Lung (tissue), 12 donors: ENCODE measurements around the gene HCN4. TPM values are rescaled to one million over a fixed set of nuclear protein-coding genes. Genes with fewer than 3 reads are reported as not detected.
A peak's percentile ranks its signal among the peaks of the same experiment; 100 is the strongest.

Source experiments
- ATAC-seq: fragments of 200-7000 bp; cut with Tn5 transposase; one replicate; pipeline ENCODE4 v1.9.1; 2020; ENCODE audit warnings: moderate number of reproducible peaks; ENCODE audit not compliant: insufficient read depth, low FRiP score
- DNase-seq, 3 donors: peaks; one replicate each; pipeline ENCODE4 v3.0.0-alpha.2; 2013 to 2017
- H3K27ac ChIP-seq, 2 donors: one replicate each; pipeline ENCODE4 v1.5.1; 2013; ENCODE audit warnings: mild to moderate bottlenecking in 2 of 2, moderate library complexity in 2 of 2, control low read depth in 1 of 2, inconsistent platforms in 1 of 2, low read depth in 1 of 2, low read length in 1 of 2
- H3K27me3 ChIP-seq, 3 donors: one replicate each; pipeline ENCODE4 v1.5.1; 2013; ENCODE audit warnings: low read length in 2 of 3; ENCODE audit not compliant: control insufficient read depth in 3 of 3, insufficient read depth in 3 of 3
- H3K36me3 ChIP-seq, 4 donors: one replicate each; pipeline ENCODE4 v1.5.1; 2013; ENCODE audit warnings: low read length in 4 of 4, mild to moderate bottlenecking in 1 of 4, moderate library complexity in 1 of 4; ENCODE audit not compliant: control insufficient read depth in 4 of 4, insufficient read depth in 4 of 4
- H3K4me1 ChIP-seq, 5 donors: one replicate each; pipeline ENCODE4 v1.5.1; 2013; ENCODE audit warnings: low read length in 5 of 5, mild to moderate bottlenecking in 2 of 5, moderate library complexity in 1 of 5; ENCODE audit not compliant: control insufficient read depth in 5 of 5, insufficient read depth in 5 of 5
- H3K4me3 ChIP-seq: one replicate; pipeline ENCODE4 v1.5.1; 2013; ENCODE audit warnings: mild to moderate bottlenecking, control low read depth, moderate library complexity
- H3K9ac ChIP-seq, 2 donors: one replicate each; pipeline ENCODE4 v1.5.1; 2013; ENCODE audit warnings: low read length in 2 of 2, control low read depth in 1 of 2; ENCODE audit not compliant: insufficient read depth in 1 of 2
- H3K9me3 ChIP-seq, 4 donors: one replicate each; pipeline ENCODE4 v1.5.1; 2013; ENCODE audit warnings: low read length in 3 of 4, mild to moderate bottlenecking in 1 of 4, moderate library complexity in 1 of 4; ENCODE audit not compliant: control insufficient read depth in 4 of 4, insufficient read depth in 3 of 4
- CTCF ChIP-seq: IDR thresholded peaks from 2 replicates; pipeline ENCODE4 v1.5.1; 2012; ENCODE audit warnings: mild to moderate bottlenecking; ENCODE audit errors: control extremely low read depth, extremely low read depth
- WGBS, 2 donors: extraction: QIAGEN DNeasy Blood & Tissue Kit; methylation state at CpG; one replicate each; pipeline ENCODE4 v1.1.7; 2013; 5-methylcytosine and 5-hydroxymethylcytosine counted together
- polyA plus RNA-seq, 2 donors: library from polyadenylated mRNA; stranded (reverse); fragments of 200-250 nt; gene quantifications; one replicate each; pipeline ENCODE4 v1.2.1, GENCODE V29; 2013
- total RNA-seq, 2 donors: library from RNA; depleted of rRNA in 1 of 2; stranded (reverse); fragments of >200 nt in 1 of 2; gene quantifications; one replicate each; pipeline ENCODE4 v1.2.1, GENCODE V29; 2014 to 2021
- donor health status: control.
- donor health status: control.
- donor health status: Bipolar disorder and iron deficiency.
- donor health status: healthy.
- donor health status: DM: yes; HTN: yes; CAD: no.

Gene HCN4
- total and polyA plus RNA-seq, 4 donors = 0.06 to 1.0 (median 0.21) TPM

GRCh38 chr15:73317651-73318462 is 50.9 kb downstream of the HCN4 start:
- no peaks in the 10 kb centered on the region for H3K36me3 ChIP-seq
- peaks cover 0 to 3% (median 0%) of the 10 kb centered on the region in 4 donors for H3K9me3 ChIP-seq
- ATAC-seq (no peak), DNase-seq (peak in 1 of 3 donors; percentile 8)
- no peak overlapping the region for H3K4me3 ChIP-seq
- WGBS, 2 donors = 76 to 80% methylated on average over 16 of the region's 16 CpGs
- H3K27me3 ChIP-seq = peaks cover 0 to 8% (median 0%) of the 10 kb centered on the region in 3 donors
- TF ChIP-seq CTCF = no peak
- H3K4me1 ChIP-seq = no peaks in the 10 kb centered on the region
- H3K27ac ChIP-seq = no peak overlapping the region
- H3K9ac ChIP-seq = no peak overlapping the region

DNA sequence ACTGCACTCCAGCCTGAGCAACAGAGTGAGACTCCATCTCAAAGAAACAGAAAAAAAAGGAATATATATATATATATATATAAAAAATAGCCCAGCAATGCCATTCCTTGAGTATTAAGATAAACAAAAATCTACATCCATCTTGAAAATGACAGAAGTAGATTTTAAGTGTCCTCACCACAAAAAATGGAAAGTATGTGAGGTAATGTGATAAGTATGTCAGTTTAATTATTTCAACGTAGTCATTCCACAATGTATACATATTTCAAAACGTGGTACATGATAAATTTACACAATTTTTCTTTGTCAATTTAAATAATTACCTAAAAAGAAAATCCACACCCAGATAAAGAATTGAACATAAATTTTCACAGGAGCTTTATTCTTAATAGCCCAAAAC is 54.9 kb downstream of the HCN4 start:
- ATAC-seq = no peak
- WGBS, 2 donors = 47 to 52% methylated on average over 2 of the region's 2 CpGs
- no peaks in the 10 kb centered on the region for H3K4me1 ChIP-seq

GRCh38 chr15:73308305-73308704 is 60.5 kb downstream of the HCN4 start:
- Histone ChIP-seq H3K27ac (no peak overlapping the region), H3K27me3 (no peaks in the 10 kb centered on the region), H3K36me3 (peaks cover 0 to 9% (median 0%) of the 10 kb centered on the region in 4 donors), H3K9me3 (no peaks in the 10 kb centered on the region), H3K4me1 (no peaks in the 10 kb centered on the region), H3K9ac (no peak overlapping the region), H3K4me3 (no peak overlapping the region)
- ATAC-seq = no peak
- WGBS, 2 donors = 93 to 94% methylated on average over 8 of the region's 8 CpGs
- no peak for DNase-seq
- TF ChIP-seq CTCF = no peak

More for the DNA sequence above, 54.9 kb downstream of the HCN4 start:
- H3K4me3 ChIP-seq = no peak overlapping the region
- peaks cover 0 to 2% (median 0%) of the 10 kb centered on the region in 4 donors for H3K9me3 ChIP-seq
- no peaks in the 10 kb centered on the region for H3K36me3 ChIP-seq
- no peak for TF ChIP-seq CTCF
- peaks cover 0 to 2% (median 0%) of the 10 kb centered on the region in 3 donors for H3K27me3 ChIP-seq
- no peak for DNase-seq
- H3K9ac ChIP-seq = no peak overlapping the region
- no peak overlapping the region for H3K27ac ChIP-seq
